Lower leg skin (tissue), 4 donors: ENCODE data around the gene BRMS1L. TPM values are rescaled to one million over a fixed set of nuclear protein-coding genes. Genes with fewer than 3 reads are reported as not detected.

Source experiments
- DNase-seq, 2 donors: peaks; one replicate each; pipeline ENCODE4 v3.0.0-alpha.2; 2019; ENCODE audit warnings: low spot score in 2 of 2
- H3K4me3 ChIP-seq: fragments of 200-600 bp; sonication (generic); 2 replicates; pipeline ENCODE4 v1.5.1; 2017; ENCODE audit warnings: mild to moderate bottlenecking, low read depth; ENCODE audit not compliant: poor library complexity, severe bottlenecking
- CTCF ChIP-seq, 3 donors: fragments of 450-650 bp; IDR thresholded peaks; one replicate each; pipeline ENCODE4 v1.5.1; 2016; ENCODE audit warnings: antibody characterized with exemption in 3 of 3, mild to moderate bottlenecking in 3 of 3, moderate library complexity in 2 of 3
- POLR2A ChIP-seq, 2 donors: fragments of 450-650 bp; IDR thresholded peaks; one replicate each; pipeline ENCODE4 v1.6.1; 2016 to 2017; ENCODE audit warnings: antibody characterized with exemption in 2 of 2, mild to moderate bottlenecking in 1 of 2, moderate library complexity in 1 of 2
- WGBS, 2 donors: methylation state at CpG; one replicate each; pipeline ENCODE4 v1.1.5; 2018; 5-methylcytosine and 5-hydroxymethylcytosine counted together
- intact Hi-C: fragments of 100-400 bp; cut with DNase I; formaldehyde crosslinking; loops from one replicate; pipeline ENCODE4 v1.15.0; 2023; ENCODE audit warnings: low total_unique reads
- total RNA-seq, 4 donors: library from RNA; depleted of rRNA; stranded (reverse); fragments of >200 nt; gene quantifications; one replicate each; pipeline ENCODE4 v1.1.0, GENCODE V29; 2016

Gene BRMS1L
- total RNA-seq, 4 donors from 2014 or later = 2.7 to 5.8 (median 4.1) TPM

GRCh38 chr14:35844494-35844893 is 18.4 kb downstream of the BRMS1L start:
- no peak for DNase-seq
- intact Hi-C loops = no loop called here
- 95 to 97% methylated on average over 8 of the region's 8 CpGs for WGBS, 2 donors
- no peak overlapping the region for H3K4me3 ChIP-seq
- TF ChIP-seq POLR2A (IDR thresholded peaks at IDR 0.05) (no peak), CTCF (IDR thresholded peaks at IDR 0.05) (no peak)

DNA sequence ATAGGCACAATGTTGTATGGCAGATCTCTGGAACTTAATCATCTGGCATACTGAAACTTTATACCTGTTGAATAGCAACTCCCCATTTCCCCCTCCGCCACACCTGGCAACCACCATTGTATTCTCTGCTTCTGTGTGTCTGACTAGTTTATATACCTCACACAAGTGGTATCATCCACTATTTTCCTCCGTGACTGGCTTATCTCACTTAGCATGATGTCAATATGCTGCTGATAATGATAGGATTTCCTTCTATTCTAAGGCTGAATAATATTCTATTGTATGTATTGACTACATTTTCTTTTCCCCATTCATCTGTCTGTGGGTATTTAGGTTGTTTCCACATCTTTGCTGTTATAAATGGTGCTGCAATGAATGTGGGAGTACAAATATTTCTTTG is 21.5 kb downstream of the BRMS1L start:
- no peak for DNase-seq
- intact Hi-C loops = no loop called here
- WGBS, 2 donors = 91 to 98% methylated on average over 2 of the region's 2 CpGs
- H3K4me3 ChIP-seq = no peak overlapping the region
- TF ChIP-seq CTCF (IDR thresholded peaks at IDR 0.05) = no peak
- no peak for TF ChIP-seq POLR2A (IDR thresholded peaks at IDR 0.05)

DNA sequence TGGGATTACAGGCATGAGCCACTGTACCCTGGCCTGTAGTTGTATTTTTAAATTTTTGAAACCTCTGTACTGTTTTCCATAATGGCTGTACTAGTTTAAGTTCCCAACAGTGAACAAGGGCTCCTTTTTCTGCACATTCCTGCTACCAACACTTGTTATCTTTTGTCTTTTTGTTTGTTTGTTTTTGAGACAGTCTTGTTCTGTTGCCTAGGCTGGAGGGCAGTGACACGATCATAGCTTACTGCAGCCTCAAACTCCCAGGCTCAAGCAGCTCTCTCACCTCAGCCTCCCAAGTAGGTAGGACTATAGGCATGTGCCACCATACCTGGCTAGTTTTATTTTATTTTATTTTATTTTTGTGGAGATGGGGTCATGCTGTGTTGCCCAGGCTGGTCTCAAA is 23.0 kb downstream of the BRMS1L start:
- no peak for DNase-seq
- intact Hi-C loops = no loop called here
- WGBS, 2 donors = 59 to 78% methylated on average over 1 of the region's 1 CpG
- H3K4me3 ChIP-seq = no peak overlapping the region
- no peak for TF ChIP-seq CTCF (IDR thresholded peaks at IDR 0.05)
- TF ChIP-seq POLR2A (IDR thresholded peaks at IDR 0.05) = no peak

- 79 to 98% methylated on average over 3 of the region's 3 CpGs for WGBS, 2 donors
- intact Hi-C loops = no loop called here
- TF ChIP-seq POLR2A (IDR thresholded peaks at IDR 0.05) (no peak), CTCF (IDR thresholded peaks at IDR 0.05) (no peak)
- no peak overlapping the region for H3K4me3 ChIP-seq
- DNase-seq = no peak
Observed at GRCh38 chr14:35851823-35852222, 25.7 kb downstream of the BRMS1L start.

DNA sequence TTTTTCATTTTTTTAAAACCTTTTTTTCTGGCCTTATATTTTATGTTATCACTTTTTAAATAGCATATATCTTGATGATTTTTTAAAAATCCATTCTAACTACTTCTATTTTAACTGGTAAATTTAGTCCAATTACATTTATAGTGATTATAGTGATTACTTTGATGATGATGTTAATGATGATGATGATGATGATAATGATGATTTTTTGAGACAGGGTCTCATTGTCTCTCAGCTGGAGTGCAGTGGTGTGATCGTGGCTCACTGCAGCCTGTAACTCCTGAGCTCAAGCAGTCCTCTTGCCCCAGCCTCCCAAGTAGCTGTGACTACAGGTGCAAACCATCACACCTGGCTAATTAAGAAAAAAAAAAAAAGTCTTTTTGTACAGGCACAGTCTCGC is 27.1 kb downstream of the BRMS1L start:
- no peak for DNase-seq
- no peak overlapping the region for H3K4me3 ChIP-seq
- TF ChIP-seq CTCF (IDR thresholded peaks at IDR 0.05) = no peak
- TF ChIP-seq POLR2A (IDR thresholded peaks at IDR 0.05) = no peak
- 98 to 99% methylated on average over 2 of the region's 2 CpGs for WGBS, 2 donors
- intact Hi-C loops = no loop called here

GRCh38 chr14:35854696-35855270 is 28.6 kb downstream of the BRMS1L start:
- intact Hi-C loops = no loop called here
- TF ChIP-seq POLR2A (IDR thresholded peaks at IDR 0.05) (no peak), CTCF (IDR thresholded peaks at IDR 0.05) (no peak)
- 88% methylated on average over 1 of the region's 1 CpG for WGBS, 2 donors

More at GRCh38 chr14:35854696-35855270, 28.6 kb downstream of the BRMS1L start:
- no peak overlapping the region for H3K4me3 ChIP-seq
- DNase-seq = no peak
